HG03558 (cell line): ENCODE measurements around the gene INHBA.

Experiments
- ATAC-seq: cut with Tn5 transposase; IDR thresholded peaks from one replicate; pipeline ENCODE4 v1.9.1; 2021; ENCODE audit warnings: moderate number of reproducible peaks; ENCODE audit not compliant: unreplicated experiment; ENCODE audit errors: extremely low read depth

Gene INHBA

GRCh38 chr7:41702635-41703371, at the start of gene INHBA:
Gene INHBA, minus strand, starts transcription at chr7:41703090. Its CDS starts 2,716 bp downstream, at chr7:41700374.
- ATAC-seq: no peak

GRCh38 chr7:41752615-41753014, 49.7 kb upstream of the INHBA start:
- ATAC-seq: no peak

GRCh38 chr7:41750661-41751540, 48.0 kb upstream of the INHBA start:
- no peak for ATAC-seq

GRCh38 chr7:41747961-41748360, 45.1 kb upstream of the INHBA start:
- ATAC-seq: no peak

- ATAC-seq: no peak
Observed at GRCh38 chr7:41745451-41745850, 42.6 kb upstream of the INHBA start.

GRCh38 chr7:41744161-41744560, 41.3 kb upstream of the INHBA start:
- ATAC-seq: no peak

GRCh38 chr7:41742401-41743020, 39.6 kb upstream of the INHBA start:
- ATAC-seq: no peak

GRCh38 chr7:41738806-41739205, 35.9 kb upstream of the INHBA start:
- no peak for ATAC-seq

- no peak for ATAC-seq
Observed at GRCh38 chr7:41738336-41738735, 35.4 kb upstream of the INHBA start.

GRCh38 chr7:41735206-41735605, 32.3 kb upstream of the INHBA start:
- ATAC-seq: no peak

GRCh38 chr7:41732843-41733306, 30.0 kb upstream of the INHBA start:
- ATAC-seq: no peak

- no peak for ATAC-seq
Observed at GRCh38 chr7:41732436-41732785, 29.5 kb upstream of the INHBA start.

GRCh38 chr7:41731493-41732435, 28.9 kb upstream of the INHBA start:
- peak; percentile 88 for ATAC-seq

- ATAC-seq: no peak
Observed at GRCh38 chr7:41730668-41731067, 27.8 kb upstream of the INHBA start.

GRCh38 chr7:41730161-41730560, 27.3 kb upstream of the INHBA start:
- ATAC-seq: no peak

GRCh38 chr7:41729059-41729458, 26.2 kb upstream of the INHBA start:
- no peak for ATAC-seq

- ATAC-seq: no peak
Observed at GRCh38 chr7:41725013-41725412, 22.1 kb upstream of the INHBA start.

GRCh38 chr7:41720886-41721285, 18.0 kb upstream of the INHBA start:
- ATAC-seq: no peak

- no peak for ATAC-seq
Observed at GRCh38 chr7:41720046-41720445, 17.2 kb upstream of the INHBA start.

- ATAC-seq: no peak
Observed at GRCh38 chr7:41716691-41717090, 13.8 kb upstream of the INHBA start.
